MM.1S (cell line): ENCODE data around the gene LAGE3.

ENCODE experiments used
- DNase-seq: peaks from one replicate; pipeline ENCODE4 v3.0.0-alpha.2; 2015
- H2AFZ ChIP-seq: fragments of 300-600 bp; sonication (generic); 2 replicates; pipeline ENCODE4 v1.6.0; 2016; ENCODE audit warnings: antibody characterized with exemption, low read length
- H3F3A ChIP-seq: fragments of 300-600 bp; sonication (generic); 2 replicates; pipeline ENCODE4 v1.6.1; 2016; ENCODE audit warnings: mild to moderate bottlenecking, antibody characterized with exemption, low read length, moderate library complexity, mixed read lengths; ENCODE audit not compliant: insufficient read depth
- H3K27ac ChIP-seq: fragments of 300-600 bp; sonication (generic); 2 replicates; pipeline ENCODE4 v1.5.1; 2016; ENCODE audit warnings: mild to moderate bottlenecking, low read length
- H3K27me3 ChIP-seq: fragments of 300-600 bp; sonication (generic); replicated peaks from 2 replicates; pipeline ENCODE4 v1.6.0; 2016; ENCODE audit warnings: low read length; ENCODE audit not compliant: insufficient read depth
- H3K36me3 ChIP-seq: fragments of 300-600 bp; sonication (generic); replicated peaks from 2 replicates; pipeline ENCODE4 v1.6.1; 2016; ENCODE audit warnings: mild to moderate bottlenecking, low read length, mixed read lengths; ENCODE audit not compliant: insufficient read depth
- H3K4me1 ChIP-seq: fragments of 300-600 bp; sonication (generic); 2 replicates; pipeline ENCODE4 v1.6.1; 2016; ENCODE audit warnings: low read length, mixed read lengths
- H3K4me2 ChIP-seq: fragments of 300-600 bp; sonication (generic); 2 replicates; pipeline ENCODE4 v1.6.0; 2016; ENCODE audit warnings: low read depth, low read length
- H3K4me3 ChIP-seq: fragments of 300-600 bp; sonication (generic); 2 replicates; pipeline ENCODE4 v1.5.1; 2016; ENCODE audit warnings: low read length, mixed read lengths
- H3K79me2 ChIP-seq: fragments of 300-600 bp; sonication (generic); 2 replicates; pipeline ENCODE4 v1.6.1; 2016; ENCODE audit warnings: mixed run types, low read length, mixed read lengths
- H3K9ac ChIP-seq: fragments of 300-600 bp; sonication (generic); 2 replicates; pipeline ENCODE4 v1.6.1; 2016; ENCODE audit warnings: low read length, mixed read lengths
- H3K9me2 ChIP-seq: fragments of 300-600 bp; sonication (generic); replicated peaks from 2 replicates; pipeline ENCODE4 v1.6.1; 2016; ENCODE audit warnings: mild to moderate bottlenecking, low read length, mixed read lengths; ENCODE audit not compliant: insufficient read depth
- H3K9me3 ChIP-seq: fragments of 300-600 bp; sonication (generic); replicated peaks from 2 replicates; pipeline ENCODE4 v1.6.1; 2016; ENCODE audit warnings: mild to moderate bottlenecking, low read length, mixed read lengths; ENCODE audit not compliant: insufficient read depth
- H4K20me1 ChIP-seq: fragments of 300-600 bp; sonication (generic); 2 replicates; pipeline ENCODE4 v1.6.1; 2016; ENCODE audit warnings: mild to moderate bottlenecking, low read length, moderate library complexity, mixed read lengths; ENCODE audit not compliant: insufficient read depth
- EZH2 ChIP-seq: fragments of 300-600 bp; sonication (generic); optimal IDR thresholded peaks from 2 replicates; pipeline ENCODE3; 2017; ENCODE audit warnings: low read depth, mild to moderate bottlenecking, antibody characterized with exemption, low read length, mixed read lengths
- EZH2phosphoT487 ChIP-seq: fragments of 300-600 bp; sonication (generic); IDR thresholded peaks from 2 replicates; pipeline ENCODE4 v1.6.1; 2018; ENCODE audit warnings: antibody characterized with exemption, low read length
- TF ChIP-seq, protein P1 (sequence below): fragments of 300-600 bp; sonication (generic); IDR thresholded peaks from 2 replicates; pipeline ENCODE4 v1.5.1; 2016; ENCODE audit warnings: antibody characterized with exemption, low read length, mixed read lengths

Gene LAGE3

DNA sequence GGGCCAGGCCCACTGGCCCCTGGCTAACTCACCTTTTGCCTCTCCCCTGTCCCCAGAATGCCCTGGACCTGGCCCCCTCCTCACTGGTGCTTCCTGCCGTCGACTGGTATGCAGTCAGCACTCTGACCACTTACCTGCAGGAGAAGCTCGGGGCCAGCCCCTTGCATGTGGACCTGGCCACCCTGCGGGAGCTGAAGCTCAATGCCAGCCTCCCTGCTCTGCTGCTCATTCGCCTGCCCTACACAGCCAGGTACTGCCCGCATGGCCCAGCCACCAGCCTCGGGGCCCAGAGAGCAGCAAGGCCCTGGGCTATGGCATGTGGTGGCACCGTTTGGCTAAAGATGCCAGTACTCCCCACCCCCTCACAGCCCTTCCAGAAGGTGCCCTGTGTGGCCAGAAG, 46.9 kb downstream of the LAGE3 start:
- no peaks in the 10 kb centered on the region for H3F3A ChIP-seq
- peaks cover 27% of the 10 kb centered on the region for H3K79me2 ChIP-seq
- no peak overlapping the region for H3K4me2 ChIP-seq
- no peaks in the 10 kb centered on the region for H3K9me3 ChIP-seq
- H3K4me1 ChIP-seq, result no peaks in the 10 kb centered on the region
- H3K27me3 ChIP-seq, result no peaks in the 10 kb centered on the region
- TF ChIP-seq EZH2phosphoT487 (no peak), EZH2 (no peak)
- TF ChIP-seq, protein P1, sequence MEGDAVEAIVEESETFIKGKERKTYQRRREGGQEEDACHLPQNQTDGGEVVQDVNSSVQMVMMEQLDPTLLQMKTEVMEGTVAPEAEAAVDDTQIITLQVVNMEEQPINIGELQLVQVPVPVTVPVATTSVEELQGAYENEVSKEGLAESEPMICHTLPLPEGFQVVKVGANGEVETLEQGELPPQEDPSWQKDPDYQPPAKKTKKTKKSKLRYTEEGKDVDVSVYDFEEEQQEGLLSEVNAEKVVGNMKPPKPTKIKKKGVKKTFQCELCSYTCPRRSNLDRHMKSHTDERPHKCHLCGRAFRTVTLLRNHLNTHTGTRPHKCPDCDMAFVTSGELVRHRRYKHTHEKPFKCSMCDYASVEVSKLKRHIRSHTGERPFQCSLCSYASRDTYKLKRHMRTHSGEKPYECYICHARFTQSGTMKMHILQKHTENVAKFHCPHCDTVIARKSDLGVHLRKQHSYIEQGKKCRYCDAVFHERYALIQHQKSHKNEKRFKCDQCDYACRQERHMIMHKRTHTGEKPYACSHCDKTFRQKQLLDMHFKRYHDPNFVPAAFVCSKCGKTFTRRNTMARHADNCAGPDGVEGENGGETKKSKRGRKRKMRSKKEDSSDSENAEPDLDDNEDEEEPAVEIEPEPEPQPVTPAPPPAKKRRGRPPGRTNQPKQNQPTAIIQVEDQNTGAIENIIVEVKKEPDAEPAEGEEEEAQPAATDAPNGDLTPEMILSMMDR, result no peak
- H3K9ac ChIP-seq, result no peak overlapping the region
- no peaks in the 10 kb centered on the region for H4K20me1 ChIP-seq
- no peaks in the 10 kb centered on the region for H3K9me2 ChIP-seq
- H2AFZ ChIP-seq, result no peak overlapping the region
- no peak overlapping the region for H3K4me3 ChIP-seq
- no peak overlapping the region for H3K27ac ChIP-seq
- H3K36me3 ChIP-seq, result no peaks in the 10 kb centered on the region
- no peak for DNase-seq

DNA sequence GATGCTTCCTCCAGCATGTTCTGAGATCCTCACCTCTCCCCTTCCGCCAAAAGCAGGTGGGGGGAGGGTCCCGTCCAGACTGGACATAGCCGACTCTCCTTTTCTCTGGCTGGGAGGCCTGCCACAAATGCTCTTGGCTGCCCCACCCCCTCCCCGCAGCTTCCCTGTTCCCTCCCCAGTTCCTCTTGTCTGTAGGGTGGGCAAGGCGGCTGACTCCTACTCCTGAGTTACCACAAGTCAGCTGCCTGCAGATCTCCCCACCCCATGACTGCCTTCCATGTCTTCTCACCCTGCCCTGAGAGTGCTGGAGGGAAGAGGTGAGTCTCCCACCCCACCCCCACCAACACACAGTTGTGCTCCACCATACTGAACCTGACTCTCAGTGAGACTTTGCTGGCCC, 47.7 kb downstream of the LAGE3 start:
- H3K9me2 ChIP-seq, result no peaks in the 10 kb centered on the region
- DNase-seq, result no peak
- H2AFZ ChIP-seq, result no peak overlapping the region
- TF ChIP-seq, protein P1, result no peak
- TF ChIP-seq EZH2phosphoT487 (no peak), EZH2 (no peak)
- H3K4me1 ChIP-seq, result no peaks in the 10 kb centered on the region
- H3F3A ChIP-seq, result no peaks in the 10 kb centered on the region
- H3K9ac ChIP-seq, result no peak overlapping the region
- no peak overlapping the region for H3K27ac ChIP-seq
- H4K20me1 ChIP-seq, result no peaks in the 10 kb centered on the region
- H3K79me2 ChIP-seq, result peaks cover 24% of the 10 kb centered on the region
- H3K36me3 ChIP-seq, result no peaks in the 10 kb centered on the region
- H3K4me2 ChIP-seq, result no peak overlapping the region
- H3K27me3 ChIP-seq, result no peaks in the 10 kb centered on the region
- H3K9me3 ChIP-seq, result no peaks in the 10 kb centered on the region
- no peak overlapping the region for H3K4me3 ChIP-seq

DNA sequence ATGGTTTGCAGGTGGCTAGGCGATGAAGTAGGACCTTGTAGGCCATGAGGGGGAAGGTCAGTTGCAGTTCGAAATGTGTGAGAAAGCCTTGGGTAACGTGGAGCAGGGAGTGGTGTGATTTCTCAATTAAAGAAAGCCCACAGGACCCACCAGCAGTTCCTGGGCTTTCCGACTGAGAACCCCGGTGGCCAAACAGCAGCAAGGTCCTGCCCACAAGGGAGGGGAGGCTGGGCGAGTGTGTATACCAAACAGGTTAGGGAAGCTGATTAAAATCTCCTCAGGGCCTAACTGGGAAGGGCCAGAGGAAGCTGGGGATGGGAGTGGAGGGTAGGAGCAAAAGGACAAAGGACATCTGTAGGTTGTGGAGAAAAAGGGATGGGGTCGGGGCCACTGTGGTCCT, 48.2 kb downstream of the LAGE3 start:
- H3K9me3 ChIP-seq, result no peaks in the 10 kb centered on the region
- H3K27me3 ChIP-seq, result no peaks in the 10 kb centered on the region
- no peaks in the 10 kb centered on the region for H3K4me1 ChIP-seq
- TF ChIP-seq EZH2 (no peak), EZH2phosphoT487 (no peak)
- TF ChIP-seq, protein P1, result no peak
- H3K27ac ChIP-seq, result no peak overlapping the region
- DNase-seq, result no peak
- no peaks in the 10 kb centered on the region for H3K9me2 ChIP-seq
- H3K79me2 ChIP-seq, result peaks cover 24% of the 10 kb centered on the region
- H3K4me3 ChIP-seq, result no peak overlapping the region
- H3K4me2 ChIP-seq, result no peak overlapping the region
- no peaks in the 10 kb centered on the region for H4K20me1 ChIP-seq
- H3K36me3 ChIP-seq, result no peaks in the 10 kb centered on the region
- H3K9ac ChIP-seq, result no peak overlapping the region
- H2AFZ ChIP-seq, result no peak overlapping the region
- no peaks in the 10 kb centered on the region for H3F3A ChIP-seq
